Calu3 (cell line): ENCODE data around the gene RBM15. TPM values are rescaled to one million over a fixed set of nuclear protein-coding genes. Genes with fewer than 3 reads are reported as not detected.

Experiments
- BruUV-seq: library from RNA; stranded (reverse); fragments of 400-500 nt; replicated peaks from 2 replicates; lab custom pipeline; 2021; lab: Mats Ljungman, UMichigan
- CTCF ChIA-PET: fragments of 300-600 bp; sonication (Branson Sonifier 250); formaldehyde crosslinking; loops from one replicate; lab custom pipeline; 2022; ENCODE audit warnings: antibody characterized with exemption; lab: Charles Lee
- DNase-seq: peaks from one replicate; pipeline ENCODE4 v3.0.0; 2022
- H3K27ac Mint-ChIP-seq: one replicate; pipeline ENCODE4 v1.8.0; 2022; ENCODE audit warnings: mixed read lengths; ENCODE audit not compliant: unreplicated experiment
- H3K27me3 Mint-ChIP-seq: one replicate; pipeline ENCODE4 v1.8.0; 2022; ENCODE audit warnings: mixed read lengths; ENCODE audit not compliant: unreplicated experiment
- H3K36me3 Mint-ChIP-seq: one replicate; pipeline ENCODE4 v1.8.0; 2022; ENCODE audit warnings: mild to moderate bottlenecking, moderate library complexity, mixed read lengths; ENCODE audit not compliant: insufficient read depth, unreplicated experiment
- H3K4me1 Mint-ChIP-seq: one replicate; pipeline ENCODE4 v1.8.0; 2022; ENCODE audit warnings: mild to moderate bottlenecking, low read depth, mixed read lengths; ENCODE audit not compliant: unreplicated experiment
- H3K4me3 Mint-ChIP-seq: one replicate; pipeline ENCODE4 v1.8.0; 2022; ENCODE audit warnings: mild to moderate bottlenecking, low read depth, moderate library complexity, mixed read lengths; ENCODE audit not compliant: unreplicated experiment
- H3K9me3 Mint-ChIP-seq: one replicate; pipeline ENCODE4 v1.8.0; 2022; ENCODE audit warnings: low read depth, mixed read lengths; ENCODE audit not compliant: unreplicated experiment
- CTCF ChIP-seq: fragments of 200-600 bp; IDR thresholded peaks from one replicate; pipeline ENCODE4 v1.8.0; 2022; ENCODE audit warnings: antibody characterized with exemption; ENCODE audit not compliant: unreplicated experiment
- intact Hi-C: fragments of 100-400 bp; cut with micrococcal nuclease; formaldehyde crosslinking; loops from one replicate; pipeline ENCODE4 v1.10.0; 2022; ENCODE audit not compliant: unreplicated experiment
- total RNA-seq: library from RNA; stranded (reverse); gene quantifications from 2 replicates; pipeline ENCODE4 v1.2.3, GENCODE V29; 2022

Gene RBM15
- total RNA-seq, 1 experiment from 2014 or later, result 35.6 TPM

- CTCF ChIA-PET, result no interaction called here
- no TSS peak for BruUV-seq
- intact Hi-C loops, result no loop called here
- Mint-ChIP-seq H3K4me1 (no peaks in the 10 kb centered on the region), H3K4me3 (no peak overlapping the region), H3K9me3 (no peaks in the 10 kb centered on the region), H3K27me3 (no peaks in the 10 kb centered on the region), H3K36me3 (no peaks in the 10 kb centered on the region), H3K27ac (no peak overlapping the region)
- no peak for DNase-seq
- no peak for TF ChIP-seq CTCF
These were observed 10.9 kb upstream of the RBM15 start for GRCh38 chr1:110328274-110328673.

- no peaks in the 10 kb centered on the region for H3K9me3 Mint-ChIP-seq
- CTCF ChIA-PET, result no interaction called here
- no peaks in the 10 kb centered on the region for H3K36me3 Mint-ChIP-seq
- intact Hi-C loops, result no loop called here
- H3K27ac Mint-ChIP-seq, result no peak overlapping the region
- TF ChIP-seq CTCF, result no peak
- DNase-seq, result no peak
- BruUV-seq, result no TSS peak
- H3K27me3 Mint-ChIP-seq, result no peaks in the 10 kb centered on the region
- H3K4me3 Mint-ChIP-seq, result no peak overlapping the region
- no peaks in the 10 kb centered on the region for H3K4me1 Mint-ChIP-seq
These were observed 10.5 kb upstream of the RBM15 start for GRCh38 chr1:110328700-110329099.

GRCh38 chr1:110335265-110335664 lies 3.9 kb upstream of the RBM15 start:
- intact Hi-C loops, result loop anchor here (5.0 kb wide), 1 partner anchor 57 kb away; the partner anchor contains the start of gene SLC16A4
- H3K4me3 Mint-ChIP-seq, result no peak overlapping the region
- no peaks in the 10 kb centered on the region for H3K27me3 Mint-ChIP-seq
- no peak for DNase-seq
- no peak for TF ChIP-seq CTCF
- no TSS peak for BruUV-seq
- H3K9me3 Mint-ChIP-seq, result no peaks in the 10 kb centered on the region
- H3K36me3 Mint-ChIP-seq, result no peaks in the 10 kb centered on the region
- CTCF ChIA-PET, result no interaction called here
- peaks cover 24% of the 10 kb centered on the region for H3K4me1 Mint-ChIP-seq
- H3K27ac Mint-ChIP-seq, result no peak overlapping the region

- intact Hi-C loops, result loop anchor here (5.0 kb wide), 1 partner anchor 56 kb away; the partner anchor contains the start of gene SLC16A4
- Mint-ChIP-seq H3K27ac (peak overlapping the region; percentile 96), H3K36me3 (peaks cover under 1% of the 10 kb centered on the region), H3K4me3 (no peak overlapping the region), H3K27me3 (no peaks in the 10 kb centered on the region), H3K4me1 (peaks cover 24% of the 10 kb centered on the region), H3K9me3 (no peaks in the 10 kb centered on the region)
- peak; percentile 7 for DNase-seq
- CTCF ChIA-PET, result no interaction called here
- no peak for TF ChIP-seq CTCF
- no TSS peak for BruUV-seq
These were observed 2.7 kb upstream of the RBM15 start for GRCh38 chr1:110336300-110337039.
